ENCODE data around the gene LSS.
"Not testable (repeated sequence)": the region's sequence is repeated elsewhere in the genome, so short reads cannot be mapped to it uniquely, and the experiment has no call there.

Gene LSS

GRCh38 chr21:46144464-46145070, 84.0 kb downstream of the LSS start:
- TF ChIP-seq, protein P1, sequence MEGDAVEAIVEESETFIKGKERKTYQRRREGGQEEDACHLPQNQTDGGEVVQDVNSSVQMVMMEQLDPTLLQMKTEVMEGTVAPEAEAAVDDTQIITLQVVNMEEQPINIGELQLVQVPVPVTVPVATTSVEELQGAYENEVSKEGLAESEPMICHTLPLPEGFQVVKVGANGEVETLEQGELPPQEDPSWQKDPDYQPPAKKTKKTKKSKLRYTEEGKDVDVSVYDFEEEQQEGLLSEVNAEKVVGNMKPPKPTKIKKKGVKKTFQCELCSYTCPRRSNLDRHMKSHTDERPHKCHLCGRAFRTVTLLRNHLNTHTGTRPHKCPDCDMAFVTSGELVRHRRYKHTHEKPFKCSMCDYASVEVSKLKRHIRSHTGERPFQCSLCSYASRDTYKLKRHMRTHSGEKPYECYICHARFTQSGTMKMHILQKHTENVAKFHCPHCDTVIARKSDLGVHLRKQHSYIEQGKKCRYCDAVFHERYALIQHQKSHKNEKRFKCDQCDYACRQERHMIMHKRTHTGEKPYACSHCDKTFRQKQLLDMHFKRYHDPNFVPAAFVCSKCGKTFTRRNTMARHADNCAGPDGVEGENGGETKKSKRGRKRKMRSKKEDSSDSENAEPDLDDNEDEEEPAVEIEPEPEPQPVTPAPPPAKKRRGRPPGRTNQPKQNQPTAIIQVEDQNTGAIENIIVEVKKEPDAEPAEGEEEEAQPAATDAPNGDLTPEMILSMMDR (IDR thresholded peaks at IDR 0.05; ENCODE audit: low read depth, low read length, missing control alignments): no peak
- H3K36me3 ChIP-seq (replicated peaks): no peaks in the 10 kb centered on the region
- H3K27ac ChIP-seq: no peak overlapping the region
- no peaks in the 10 kb centered on the region for H3K27me3 ChIP-seq (replicated peaks)
- no peak overlapping the region for H3K4me3 ChIP-seq (ENCODE audit: low read depth, low read length)
- in situ Hi-C loops (cut with HindIII; ENCODE audit: low pct_ligation_motif_present, low sequenced_read_pairs): no loop called here
- DNase-seq: no peak

DNA sequence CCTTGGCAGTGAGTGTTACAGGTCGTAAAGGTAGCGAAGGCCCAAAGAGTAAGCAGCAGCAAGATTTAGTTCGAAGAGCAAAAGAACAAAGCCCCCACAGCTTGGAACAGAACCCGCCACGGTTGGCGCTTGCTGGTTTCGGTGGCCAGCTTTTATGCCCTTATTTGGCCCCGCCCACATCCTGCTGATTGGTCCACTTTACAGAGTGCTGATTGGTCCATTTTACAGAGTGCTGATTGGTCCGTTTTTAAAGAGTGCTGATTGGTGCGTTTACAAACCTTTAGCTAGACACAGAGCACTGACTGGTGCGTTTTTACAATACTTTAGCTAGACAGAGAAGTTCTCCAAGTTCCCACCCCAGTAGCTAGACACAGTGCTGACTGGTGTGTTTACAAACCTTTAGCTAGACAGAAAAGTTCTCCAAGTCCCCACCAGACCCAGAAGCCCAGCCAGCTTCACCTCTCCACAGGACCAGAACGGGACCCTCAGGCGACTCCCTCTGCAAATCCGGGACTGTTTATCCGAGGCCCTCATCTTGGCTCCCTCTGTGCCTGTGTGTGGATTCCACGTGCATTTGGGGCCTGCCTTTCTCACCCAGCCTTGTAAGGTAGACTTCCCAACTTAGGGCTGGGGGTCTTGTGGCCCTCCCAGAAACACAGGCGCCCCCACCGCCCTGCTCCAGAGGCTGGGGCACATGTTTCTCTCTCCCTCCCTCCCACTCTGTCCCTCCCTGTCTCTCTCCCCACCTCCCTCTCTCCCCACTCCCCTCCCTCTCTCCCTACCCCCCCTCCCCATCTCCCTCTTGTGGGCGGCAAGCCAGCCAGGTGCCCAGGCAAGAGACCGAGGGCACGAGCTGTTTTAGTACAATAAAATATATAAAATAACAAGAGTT, 85.7 kb downstream of the LSS start:
- no peak for DNase-seq
- Histone ChIP-seq H3K4me3 (ENCODE audit: low read depth, low read length) (no peak overlapping the region), H3K27ac (no peak overlapping the region), H3K27me3 (replicated peaks) (no peaks in the 10 kb centered on the region), H3K36me3 (replicated peaks) (no peaks in the 10 kb centered on the region)
- in situ Hi-C loops (cut with HindIII; ENCODE audit: low pct_ligation_motif_present, low sequenced_read_pairs): no loop called here
- TF ChIP-seq, protein P1 (IDR thresholded peaks at IDR 0.05; ENCODE audit: low read depth, low read length, missing control alignments): no peak

DNA sequence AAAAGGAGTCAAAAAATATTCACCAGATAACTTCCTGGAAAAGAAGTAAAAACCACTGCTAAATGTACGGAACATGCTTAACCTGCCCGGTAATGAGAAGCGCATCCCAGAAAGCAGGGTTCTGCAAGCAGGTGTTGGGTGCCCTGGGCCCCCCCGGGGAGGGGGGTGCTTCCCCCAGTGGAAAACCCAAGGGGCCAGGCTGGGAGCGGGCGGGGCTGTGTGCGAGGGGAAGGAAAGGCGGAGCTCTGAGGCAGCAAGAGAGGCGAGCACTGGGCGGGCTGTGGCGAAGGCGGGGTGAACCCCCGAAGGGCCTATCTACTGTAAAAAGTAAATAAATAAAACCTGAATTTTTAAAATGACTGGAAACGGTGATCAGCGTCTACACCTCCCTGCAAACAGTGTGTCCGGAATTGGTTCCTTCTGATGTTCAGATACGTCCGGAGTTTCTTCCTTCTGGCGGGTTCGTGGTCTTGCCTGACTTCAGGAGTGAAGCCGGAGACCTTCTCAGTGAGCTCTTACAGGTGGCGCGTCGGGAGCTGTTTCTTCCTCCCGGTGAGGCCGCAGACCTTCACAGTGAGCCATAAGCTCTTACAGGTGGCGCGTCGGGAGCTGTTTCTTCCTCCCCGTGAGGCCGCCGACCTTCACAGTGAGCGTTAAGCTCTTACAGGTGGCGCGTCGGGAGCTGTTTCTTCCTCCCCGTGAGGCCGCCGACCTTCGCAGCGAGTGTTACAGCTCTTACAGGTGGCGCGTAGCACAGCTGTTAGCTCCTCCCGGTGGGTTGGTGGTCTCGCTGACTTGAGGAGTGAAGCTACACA, 86.6 kb downstream of the LSS start:
- no peak overlapping the region for H3K4me3 ChIP-seq (ENCODE audit: low read depth, low read length)
- TF ChIP-seq, protein P1 (IDR thresholded peaks at IDR 0.05; ENCODE audit: low read depth, low read length, missing control alignments): no peak
- in situ Hi-C loops (cut with HindIII; ENCODE audit: low pct_ligation_motif_present, low sequenced_read_pairs): no loop called here
- no peak for DNase-seq
- no peaks in the 10 kb centered on the region for H3K27me3 ChIP-seq (replicated peaks)
- H3K36me3 ChIP-seq (replicated peaks): no peaks in the 10 kb centered on the region
- H3K27ac ChIP-seq: no peak overlapping the region

GRCh38 chr21:46140352-46141003, 88.1 kb downstream of the LSS start:
- DNase-seq; H3K36me3 ChIP-seq (replicated peaks); H3K27me3 ChIP-seq (replicated peaks); H3K4me3 ChIP-seq (ENCODE audit: low read depth, low read length); in situ Hi-C loops (cut with HindIII; ENCODE audit: low pct_ligation_motif_present, low sequenced_read_pairs); H3K27ac ChIP-seq: not testable (repeated sequence)

- TF ChIP-seq, protein P1 (IDR thresholded peaks at IDR 0.05; ENCODE audit: low read depth, low read length, missing control alignments): no peak
- no peaks in the 10 kb centered on the region for H3K36me3 ChIP-seq (replicated peaks)
- in situ Hi-C loops (cut with HindIII; ENCODE audit: low pct_ligation_motif_present, low sequenced_read_pairs): no loop called here
These were observed 88.9 kb downstream of the LSS start for GRCh38 chr21:46139686-46140085.

More at GRCh38 chr21:46139686-46140085, 88.9 kb downstream of the LSS start:
- Histone ChIP-seq H3K4me3 (ENCODE audit: low read depth, low read length) (no peak overlapping the region), H3K27ac (no peak overlapping the region), H3K27me3 (replicated peaks) (no peaks in the 10 kb centered on the region)
- no peak for DNase-seq
